ENCODE measurements around the gene KRT82.

- TF ChIP-seq CTCF (IDR thresholded peaks at IDR 0.05) (no peak), POLR2A (IDR thresholded peaks at IDR 0.05) (no peak)
Measured at GRCh38 chr12:52445876-52446275, 39.7 kb upstream of the KRT82 start.
